ENCODE measurements around the gene SOX8.
"Not testable (repeated sequence)": the region's sequence is repeated elsewhere in the genome, so short reads cannot be mapped to it uniquely, and the experiment has no call there.

GRCh38 chr16:1025183-1025809 is 43.7 kb downstream of the SOX8 start:
- TF ChIP-seq POLR2AphosphoS5 (IDR thresholded peaks at IDR 0.05; ENCODE audit: insufficient read depth in 1 of 2, low read depth in 1 of 2); POLR2A (IDR thresholded peaks at IDR 0.05); CTCF (IDR thresholded peaks at IDR 0.05): not testable (repeated sequence)
